Naive thymus-derived CD8-positive, alpha-beta T cell (primary cell): ENCODE results near the gene ATXN2. TPM values are rescaled to one million over a fixed set of nuclear protein-coding genes. Genes with fewer than 3 reads are reported as not detected.
A peak's percentile ranks its signal among the peaks of the same experiment; 100 is the strongest.

Source experiments
- ATAC-seq, 2 donors: fragments of 150-1000 bp; cut with Tn5 transposase in 1 of 2; sonication (Bioruptor Pico), chemical (Tn5 transposase) in 1 of 2; 1 replicate in 1 of 2; 2 replicates in 1 of 2; pipeline ENCODE4 v1.10.0; 2021; ENCODE audit warnings: mild to moderate bottlenecking in 2 of 2, moderate library complexity in 2 of 2
- POLR2A ChIA-PET: fragments of 350-600 bp; sonication (Branson Sonifier 250); formaldehyde crosslinking; loops from one replicate; lab custom pipeline; 2021; ENCODE audit warnings: antibody characterized with exemption; lab: Charles Lee
- DNase-seq, 10 donors: peaks; one replicate each; pipeline versions ENCODE4 v3.0.0 to v3.0.0-alpha.2; 2020 to 2022
- H3K27ac Mint-ChIP-seq, 10 donors: one replicate each; pipeline ENCODE4 v1.8.0; 2020 to 2022; ENCODE audit warnings: mild to moderate bottlenecking in 10 of 10, mixed read lengths in 10 of 10, moderate library complexity in 4 of 10, inconsistent platforms in 1 of 10
- H3K27me3 Mint-ChIP-seq, 5 donors: one replicate each; pipeline ENCODE4 v1.8.0; 2021 to 2022; ENCODE audit warnings: mixed read lengths in 5 of 5
- H3K36me3 Mint-ChIP-seq, 3 donors: one replicate each; pipeline ENCODE4 v1.8.0; 2020 to 2022; ENCODE audit warnings: mixed read lengths in 3 of 3, mild to moderate bottlenecking in 2 of 3, inconsistent platforms in 1 of 3
- H3K4me1 Mint-ChIP-seq, 4 donors: one replicate each; pipeline ENCODE4 v1.8.0; 2021 to 2022; ENCODE audit warnings: mixed read lengths in 4 of 4
- H3K4me3 Mint-ChIP-seq, 10 donors: one replicate each; pipeline ENCODE4 v1.8.0; 2020 to 2022; ENCODE audit warnings: mild to moderate bottlenecking in 10 of 10, mixed read lengths in 10 of 10, moderate library complexity in 6 of 10, inconsistent platforms in 1 of 10
- H3K9me3 Mint-ChIP-seq, 9 donors: one replicate each; pipeline ENCODE4 v1.8.0; 2020 to 2022; ENCODE audit warnings: mixed read lengths in 9 of 9, mild to moderate bottlenecking in 3 of 9, inconsistent platforms in 1 of 9, moderate library complexity in 1 of 9
- polyA plus RNA-seq, 3 donors: library from polyadenylated mRNA; unstranded; fragments of 300-500 nt; fragmentation: Illumina TruSeq; gene quantifications; one replicate each; pipeline ENCODE4 v1.2.3, GENCODE V29; 2021
- total RNA-seq, 8 experiments: library from RNA in 2 of 8; stranded (reverse) in 2 of 8; gene quantifications; one replicate each; pipeline ENCODE4 v1.2.3 and lab custom pipeline; 2021 to 2026

Gene ATXN2
- 10 to 100 TPM; 62.5 to 63.0 TPM for total RNA-seq
- 10 to 100 TPM; 14.5 to 27.4 (median 18.1) TPM for polyA plus RNA-seq
- 18.5 to 36.4 (median 31.0) reads per million in 6 experiments for total RNA-seq (lab: John Stamatoyannopoulos, UW)

- DNase-seq (peak in 7 of 10 donors; percentile 56 to 88 (median 71)), ATAC-seq (peak; percentile 59 to 66)
- Mint-ChIP-seq H3K27me3 (peaks cover 0 to 3% (median 0%) of the 10 kb centered on the region in 5 donors), H3K27ac (peak within 1 kb of the TSS; percentile 89 to 98 (median 92)), H3K4me1 (peaks cover 20 to 44% (median 42%) of the 10 kb centered on the region in 4 donors), H3K36me3 (no peaks in the 10 kb centered on the region), H3K9me3 (no peaks in the 10 kb centered on the region), H3K4me3 (peak within 1 kb of the TSS; percentile 90 to 99 (median 94))
- POLR2A ChIA-PET: interaction anchor here (0.8 to 1.3 kb wide), 2 partner anchors 10 to 87 kb away, joined by 4 to 9 read pairs; partner anchors contain the start of genes ACAD10 and BRAP
These were observed at the start of gene ATXN2 for GRCh38 chr12:111598637-111599452. Gene ATXN2 (minus strand): TSS chr12:111599315. CDS start chr12:111599034, 281 bp downstream.

- POLR2A ChIA-PET: no interaction called here
- no peak for ATAC-seq
- H3K4me3 Mint-ChIP-seq: no peak overlapping the region
- no peaks in the 10 kb centered on the region for H3K9me3 Mint-ChIP-seq
- no peaks in the 10 kb centered on the region for H3K4me1 Mint-ChIP-seq
- no peak overlapping the region for H3K27ac Mint-ChIP-seq
- peaks cover 0 to 85% (median 21%) of the 10 kb centered on the region in 3 donors for H3K36me3 Mint-ChIP-seq
- H3K27me3 Mint-ChIP-seq: no peaks in the 10 kb centered on the region
- DNase-seq: no peak
These were observed 46.3 kb upstream of the ATXN2 start for GRCh38 chr12:111645433-111645832.

- POLR2A ChIA-PET: no interaction called here
- H3K27ac Mint-ChIP-seq: no peak overlapping the region
- H3K9me3 Mint-ChIP-seq: no peaks in the 10 kb centered on the region
- ATAC-seq (no peak), DNase-seq (no peak)
- peaks cover 0 to 68% (median 14%) of the 10 kb centered on the region in 3 donors for H3K36me3 Mint-ChIP-seq
- H3K4me1 Mint-ChIP-seq: no peaks in the 10 kb centered on the region
- no peaks in the 10 kb centered on the region for H3K27me3 Mint-ChIP-seq
- no peak overlapping the region for H3K4me3 Mint-ChIP-seq
These were observed 44.3 kb upstream of the ATXN2 start for GRCh38 chr12:111643427-111643826.

- H3K9me3 Mint-ChIP-seq: no peaks in the 10 kb centered on the region
- H3K36me3 Mint-ChIP-seq: peaks cover 0 to 65% (median 15%) of the 10 kb centered on the region in 3 donors
- ATAC-seq (no peak), DNase-seq (no peak)
- H3K4me3 Mint-ChIP-seq: no peak overlapping the region
- no peak overlapping the region for H3K27ac Mint-ChIP-seq
- no peaks in the 10 kb centered on the region for H3K27me3 Mint-ChIP-seq
- POLR2A ChIA-PET: no interaction called here
- no peaks in the 10 kb centered on the region for H3K4me1 Mint-ChIP-seq
These were observed 43.7 kb upstream of the ATXN2 start for GRCh38 chr12:111642681-111643426.

- ATAC-seq (no peak), DNase-seq (no peak)
- no peaks in the 10 kb centered on the region for H3K9me3 Mint-ChIP-seq
- POLR2A ChIA-PET: interaction anchor here (0.6 kb wide), 1 partner anchor 10 kb away, joined by 3 read pairs; no protein-coding TSS in a partner anchor
- no peak overlapping the region for H3K4me3 Mint-ChIP-seq
- peaks cover 0 to 3% (median 1%) of the 10 kb centered on the region in 4 donors for H3K4me1 Mint-ChIP-seq
- no peaks in the 10 kb centered on the region for H3K27me3 Mint-ChIP-seq
- H3K27ac Mint-ChIP-seq: no peak overlapping the region
- H3K36me3 Mint-ChIP-seq: peaks cover 0 to 41% (median 8%) of the 10 kb centered on the region in 3 donors
These were observed 41.4 kb upstream of the ATXN2 start for GRCh38 chr12:111640506-111640905.

GRCh38 chr12:111638556-111638955, 39.4 kb upstream of the ATXN2 start:
- H3K27me3 Mint-ChIP-seq: no peaks in the 10 kb centered on the region
- POLR2A ChIA-PET: interaction anchor here (0.9 kb wide), 1 partner anchor 11 kb away, joined by 7 read pairs; no protein-coding TSS in a partner anchor

GRCh38 chr12:111636209-111636945, 37.3 kb upstream of the ATXN2 start:
- ATAC-seq (no peak), DNase-seq (no peak)
- peak overlapping the region in 1 of 10 donors; percentile 13 for H3K27ac Mint-ChIP-seq
- no peaks in the 10 kb centered on the region for H3K9me3 Mint-ChIP-seq
- H3K4me1 Mint-ChIP-seq: peaks cover 0 to 4% (median 1%) of the 10 kb centered on the region in 4 donors
- POLR2A ChIA-PET: no interaction called here
- no peaks in the 10 kb centered on the region for H3K27me3 Mint-ChIP-seq
- H3K36me3 Mint-ChIP-seq: peaks cover 0 to 5% (median 2%) of the 10 kb centered on the region in 3 donors
- no peak overlapping the region for H3K4me3 Mint-ChIP-seq

More at GRCh38 chr12:111638556-111638955, 39.4 kb upstream of the ATXN2 start:
- H3K4me3 Mint-ChIP-seq: no peak overlapping the region
- ATAC-seq (no peak), DNase-seq (no peak)
- H3K4me1 Mint-ChIP-seq: peaks cover 0 to 4% (median 1%) of the 10 kb centered on the region in 4 donors
- peak overlapping the region in 2 of 10 donors; percentile 8 to 11 for H3K27ac Mint-ChIP-seq
- H3K36me3 Mint-ChIP-seq: peaks cover 0 to 23% (median 4%) of the 10 kb centered on the region in 3 donors
- H3K9me3 Mint-ChIP-seq: no peaks in the 10 kb centered on the region

GRCh38 chr12:111635524-111635923, 36.4 kb upstream of the ATXN2 start:
- Mint-ChIP-seq H3K9me3 (no peaks in the 10 kb centered on the region), H3K4me3 (no peak overlapping the region), H3K36me3 (peaks cover 0 to 2% (median 2%) of the 10 kb centered on the region in 3 donors), H3K4me1 (peaks cover 0 to 4% (median 1%) of the 10 kb centered on the region in 4 donors), H3K27me3 (no peaks in the 10 kb centered on the region), H3K27ac (peak overlapping the region in 3 of 10 donors; percentile 13 to 41 (median 30))
- DNase-seq: no peak
- POLR2A ChIA-PET: interaction anchor here (0.7 kb wide), 1 partner anchor 214 kb away, joined by 5 read pairs; no protein-coding TSS in a partner anchor
- no peak for ATAC-seq

- Mint-ChIP-seq H3K27ac (no peak overlapping the region), H3K36me3 (peaks cover 0 to 2% (median 0%) of the 10 kb centered on the region in 3 donors)
These were observed 29.6 kb upstream of the ATXN2 start for GRCh38 chr12:111628505-111629260.

GRCh38 chr12:111626230-111626629, 27.1 kb upstream of the ATXN2 start:
- Mint-ChIP-seq H3K4me1 (no peaks in the 10 kb centered on the region), H3K27me3 (no peaks in the 10 kb centered on the region), H3K27ac (no peak overlapping the region), H3K9me3 (no peaks in the 10 kb centered on the region), H3K4me3 (no peak overlapping the region), H3K36me3 (peaks cover 0 to 2% (median 0%) of the 10 kb centered on the region in 3 donors)
- ATAC-seq (no peak), DNase-seq (no peak)
- POLR2A ChIA-PET: no interaction called here

More at GRCh38 chr12:111628505-111629260, 29.6 kb upstream of the ATXN2 start:
- DNase-seq: no peak
- Mint-ChIP-seq H3K27me3 (no peaks in the 10 kb centered on the region), H3K9me3 (no peaks in the 10 kb centered on the region), H3K4me3 (no peak overlapping the region), H3K4me1 (no peaks in the 10 kb centered on the region)
- no peak for ATAC-seq
- POLR2A ChIA-PET: no interaction called here

GRCh38 chr12:111624540-111624939, 25.4 kb upstream of the ATXN2 start:
- ATAC-seq (no peak), DNase-seq (no peak)
- Mint-ChIP-seq H3K36me3 (peaks cover 0 to 2% (median 0%) of the 10 kb centered on the region in 3 donors), H3K27me3 (no peaks in the 10 kb centered on the region), H3K4me3 (no peak overlapping the region), H3K27ac (peak overlapping the region in 2 of 10 donors; percentile 21 to 37), H3K9me3 (no peaks in the 10 kb centered on the region), H3K4me1 (no peaks in the 10 kb centered on the region)
- POLR2A ChIA-PET: no interaction called here
